Ishikawa (cell line): ENCODE data around the gene GSAP.

Experiments used
- EP300 ChIP-seq: IDR thresholded peaks from 2 replicates; pipeline ENCODE4 v1.6.1; 2012; ENCODE audit warnings: borderline replicate concordance
- FOXM1 ChIP-seq: IDR thresholded peaks from 2 replicates; pipeline ENCODE4 v1.6.1; 2012; ENCODE audit warnings: low read depth, borderline replicate concordance
- MAX ChIP-seq: IDR thresholded peaks from 2 replicates; pipeline ENCODE4 v1.6.1; 2012
- NFIC ChIP-seq: IDR thresholded peaks from 2 replicates; pipeline ENCODE4 v1.6.1; 2012
- REST ChIP-seq: IDR thresholded peaks from 2 replicates; pipeline ENCODE4 v1.6.1; 2012; ENCODE audit warnings: low read depth, mild to moderate bottlenecking
- TAF1 ChIP-seq: IDR thresholded peaks from 2 replicates; pipeline ENCODE4 v1.6.1; 2012; ENCODE audit warnings: low read depth, mild to moderate bottlenecking

GRCh38 chr7:77415476-77415822 lies 700 bp downstream of the GSAP start:
- TF ChIP-seq MAX, result no peak
- no peak for TF ChIP-seq FOXM1
- no peak for TF ChIP-seq EP300
- no peak for TF ChIP-seq REST
- no peak for TF ChIP-seq TAF1
- TF ChIP-seq NFIC, result no peak
